GM10266 (cell line): Measurements from ENCODE around the gene HSP90B1.

Experiments used
- DNase-seq: peaks from one replicate; pipeline ENCODE4 v3.0.0; 2012; ENCODE audit errors: extremely low spot score
- CTCF ChIP-seq: IDR thresholded peaks from 2 replicates; pipeline ENCODE4 v1.5.1; 2012; ENCODE audit warnings: mild to moderate bottlenecking, low read depth; ENCODE audit not compliant: control insufficient read depth, insufficient read depth; ENCODE audit errors: missing control alignments

Gene HSP90B1

DNA sequence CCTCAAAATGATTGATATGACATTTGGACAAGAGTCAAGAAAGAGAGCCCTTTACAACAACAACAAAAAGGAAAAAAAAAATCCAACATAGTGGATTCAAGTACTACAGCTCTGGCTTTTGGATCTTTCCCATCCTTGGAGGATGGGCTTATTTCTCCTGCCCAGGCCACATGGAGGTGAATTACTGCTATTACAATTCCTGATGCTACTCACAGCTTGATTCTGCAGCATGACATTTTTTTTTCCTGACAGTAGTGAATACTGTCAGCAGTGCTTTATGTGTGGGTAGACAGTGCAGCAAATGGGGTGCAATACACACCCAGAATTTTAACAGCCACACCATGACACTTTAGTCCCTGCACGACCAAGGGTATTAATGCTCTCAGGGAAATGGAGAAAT is 42.5 kb upstream of the HSP90B1 start:
- DNase-seq = no peak
- TF ChIP-seq CTCF = no peak

- no peak for TF ChIP-seq CTCF
- no peak for DNase-seq
Measured at GRCh38 chr12:103897316-103897715, 32.9 kb upstream of the HSP90B1 start.

DNA sequence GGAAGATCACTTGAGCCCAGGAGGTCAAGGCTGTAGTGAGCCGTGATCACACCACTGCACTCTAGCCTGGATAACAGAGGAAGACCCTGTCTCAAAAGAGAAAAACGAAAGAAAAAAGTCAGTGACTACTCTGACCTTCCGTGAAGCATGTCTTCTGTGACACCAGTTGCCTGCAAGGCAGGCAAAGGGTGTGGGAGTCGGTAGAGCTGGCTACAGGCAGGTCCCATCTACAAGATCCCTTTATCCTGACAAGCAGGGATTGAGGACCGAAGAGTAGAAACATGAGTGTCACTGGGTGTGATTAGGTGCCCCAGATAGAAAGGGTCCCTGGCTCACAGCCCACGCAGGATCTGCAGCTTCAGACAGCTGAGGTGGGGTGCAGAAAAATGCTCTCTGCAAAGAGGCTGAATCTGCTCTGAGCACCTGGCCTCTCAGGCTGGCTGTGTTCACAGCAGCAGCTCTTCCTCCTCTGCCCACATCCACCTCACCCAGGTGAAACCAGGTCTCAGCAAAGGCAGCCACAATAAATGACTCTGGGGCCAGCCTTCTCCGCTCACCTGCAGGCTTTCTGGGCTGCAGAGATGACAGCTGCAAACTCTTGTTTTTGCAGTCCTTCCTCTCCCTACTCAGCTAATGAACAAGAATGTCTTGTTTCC is 28.6 kb upstream of the HSP90B1 start:
- DNase-seq = no peak
- no peak for TF ChIP-seq CTCF

- no peak for TF ChIP-seq CTCF
- DNase-seq = no peak
Measured at GRCh38 chr12:103903993-103904392, 26.2 kb upstream of the HSP90B1 start.

GRCh38 chr12:103905730-103906349 is 24.4 kb upstream of the HSP90B1 start:
- no peak for DNase-seq

DNA sequence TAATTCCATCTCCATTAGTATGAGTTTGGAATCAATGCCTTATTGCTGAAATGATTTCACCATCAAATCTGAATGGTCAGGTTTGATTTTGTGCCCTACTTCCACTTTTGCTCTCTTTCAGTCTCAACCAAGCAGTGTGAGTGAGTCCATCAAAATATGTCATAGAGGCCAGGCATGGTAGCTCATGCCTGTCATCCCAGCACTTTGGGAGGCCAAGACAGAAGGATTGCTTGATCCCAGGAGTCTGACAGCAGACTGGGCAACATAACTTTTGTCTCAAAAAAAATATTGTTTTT is 22.0 kb upstream of the HSP90B1 start:
- TF ChIP-seq CTCF = no peak
- no peak for DNase-seq

More at GRCh38 chr12:103905730-103906349, 24.4 kb upstream of the HSP90B1 start:
- TF ChIP-seq CTCF = no peak

DNA sequence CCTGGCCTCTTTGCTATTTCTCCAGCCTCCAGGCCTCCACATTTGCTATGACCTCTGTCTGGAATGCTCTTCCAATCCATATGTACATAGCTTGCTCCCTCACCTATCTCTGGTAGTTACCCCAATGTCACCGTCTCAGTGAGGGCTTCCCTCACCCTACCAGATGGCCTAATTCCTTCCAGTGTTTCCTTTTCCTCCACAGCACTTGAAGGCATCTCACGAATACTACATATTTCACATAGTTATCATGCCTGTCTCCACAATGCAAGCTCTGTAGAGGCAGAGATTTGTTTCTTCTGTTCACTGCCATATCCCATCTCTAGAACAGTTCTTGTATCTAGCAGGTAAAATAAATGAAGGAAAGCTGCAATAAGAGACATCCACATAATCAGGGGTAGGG is 21.3 kb upstream of the HSP90B1 start:
- no peak for TF ChIP-seq CTCF
- no peak for DNase-seq
